Measurements from ENCODE around the gene PTTG1IP.

GRCh38 chr21:44844256-44844655 lies 29.2 kb downstream of the PTTG1IP start:
- TF ChIP-seq CTCF (IDR thresholded peaks at IDR 0.05; ENCODE audit: low read depth, low read length) (no peak), POLR2A (IDR thresholded peaks at IDR 0.05; ENCODE audit: extremely low read depth, insufficient read length) (no peak), MAX (IDR thresholded peaks at IDR 0.05; ENCODE audit: low read depth, low read length) (no peak)
